ENCODE measurements around the gene DUSP3. TPM values are rescaled to one million over a fixed set of nuclear protein-coding genes. Genes with fewer than 3 reads are reported as not detected.
A peak's percentile ranks its signal among the peaks of the same experiment; 100 is the strongest.

DUSP3 gene
- total RNA-seq, 1 experiment from 2014 or later, result 50.7 TPM

- peak; percentile 98 for TF ChIP-seq CTCF (conservative IDR thresholded peaks at IDR 0.05; ENCODE audit: low read depth, low read length)
- TF ChIP-seq EZH2 (IDR thresholded peaks at IDR 0.05; ENCODE audit: low read length, unreplicated experiment), result no peak
- no peak for TF ChIP-seq EZH2phosphoT487 (IDR thresholded peaks at IDR 0.05; ENCODE audit: borderline replicate concordance, low read length)
- H3K9me3 ChIP-seq (ENCODE audit: low read length), result no peaks in the 10 kb centered on the region
- CTCF ChIA-PET, result interaction anchor here (0.7 to 1.3 kb wide), 3 partner anchors 9 to 82 kb away, joined by 3 to 5 read pairs (median 4); no protein-coding TSS in a partner anchor
- no peaks in the 10 kb centered on the region for H3K27me3 ChIP-seq (ENCODE audit: low read length)
- H4K20me1 ChIP-seq (ENCODE audit: low read length), result no peaks in the 10 kb centered on the region
- POLR2A ChIA-PET (ENCODE audit: unreplicated experiment), result interaction anchor here (0.5 kb wide), 1 partner anchor 14 kb away, joined by 17 read pairs; the partner anchor contains the start of gene CFAP97D1
- intact Hi-C loops (cut with micrococcal nuclease), result loop anchor here (1.0 kb wide), 1 partner anchor 80 kb away; no protein-coding TSS in a partner anchor
- no peaks in the 10 kb centered on the region for H3K9me2 ChIP-seq (replicated peaks; ENCODE audit: low read length)
- no peak overlapping the region for H3K9ac ChIP-seq (ENCODE audit: low read length)
- H3K27ac ChIP-seq (ENCODE audit: low read length), result no peak overlapping the region
- no peaks in the 10 kb centered on the region for H3K4me1 ChIP-seq (ENCODE audit: insufficient read depth, low read length)
- no peaks in the 10 kb centered on the region for H3F3A ChIP-seq (ENCODE audit: low read length, unreplicated experiment)
- no peaks in the 10 kb centered on the region for H3K79me2 ChIP-seq (ENCODE audit: low read length)
- H3K36me3 ChIP-seq (ENCODE audit: low read depth, low read length), result peaks cover 13% of the 10 kb centered on the region; the same call in 1 of the 2 replicates
- H3K4me3 ChIP-seq (ENCODE audit: low read length), result no peak overlapping the region
- no TSS peak for BruUV-seq (replicated peaks)
- peak; percentile 78 for DNase-seq
- no peak overlapping the region for H2AFZ ChIP-seq (ENCODE audit: low read length)
- peak; percentile 63 for ATAC-seq
- H3K4me2 ChIP-seq (ENCODE audit: low read length), result no peak overlapping the region
Observed at GRCh38 chr17:43766413-43767052, 12.2 kb downstream of the DUSP3 start.

- Histone ChIP-seq H3K4me3 (ENCODE audit: low read length) (no peak overlapping the region), H3K9me2 (replicated peaks; ENCODE audit: low read length) (no peaks in the 10 kb centered on the region), H3K79me2 (ENCODE audit: low read length) (no peaks in the 10 kb centered on the region), H3K4me1 (ENCODE audit: insufficient read depth, low read length) (peaks cover 11% of the 10 kb centered on the region; the same call in 1 of the 2 replicates), H3F3A (ENCODE audit: low read length, unreplicated experiment) (no peaks in the 10 kb centered on the region), H3K36me3 (ENCODE audit: low read depth, low read length) (no peaks in the 10 kb centered on the region), H3K9me3 (ENCODE audit: low read length) (no peaks in the 10 kb centered on the region), H3K27ac (ENCODE audit: low read length) (no peak overlapping the region), H2AFZ (ENCODE audit: low read length) (no peak overlapping the region), H3K4me2 (ENCODE audit: low read length) (peak overlapping the region; percentile 4; the same call in 1 of the 2 replicates), H3K9ac (ENCODE audit: low read length) (no peak overlapping the region), H3K27me3 (ENCODE audit: low read length) (no peaks in the 10 kb centered on the region), H4K20me1 (ENCODE audit: low read length) (no peaks in the 10 kb centered on the region)
- BruUV-seq (replicated peaks), result no TSS peak
- TF ChIP-seq EZH2phosphoT487 (IDR thresholded peaks at IDR 0.05; ENCODE audit: borderline replicate concordance, low read length), result no peak
- TF ChIP-seq CTCF (conservative IDR thresholded peaks at IDR 0.05; ENCODE audit: low read depth, low read length), result peak; percentile 100
- DNase-seq (peak; percentile 98), ATAC-seq (peak; percentile 92)
- POLR2A ChIA-PET (ENCODE audit: unreplicated experiment), result no interaction called here
- intact Hi-C loops (cut with micrococcal nuclease), result loop anchor here (1.0 to 5.0 kb wide), 2 partner anchors 66 to 183 kb away; no protein-coding TSS in a partner anchor
- CTCF ChIA-PET, result interaction anchor here (0.6 to 3.3 kb wide), 5 partner anchors 66 to 86 kb away, joined by 3 to 36 read pairs (median 4); no protein-coding TSS in a partner anchor
Observed at GRCh38 chr17:43760254-43760852, 18.4 kb downstream of the DUSP3 start.

All from PC-3 (cell line).